Gastrocnemius medialis (tissue), 4 donors: Measurements from ENCODE around the gene FOSB. TPM values are rescaled to one million over a fixed set of nuclear protein-coding genes. Genes with fewer than 3 reads are reported as not detected.
A peak's percentile ranks its signal among the peaks of the same experiment; 100 is the strongest.

Experiments
- ATAC-seq, 2 donors: fragments of 150-250 bp; one replicate each; pipeline ENCODE4 v1.9.1; 2016
- DNase-seq, 2 donors: peaks; one replicate each; pipeline ENCODE4 v3.0.0-alpha.2; 2019
- H3K27ac ChIP-seq, 4 donors: fragments of 200-600 bp; sonication (generic); 1 replicate in 1 of 4; 2 replicates in 3 of 4; pipeline ENCODE4 v1.5.1; 2016 to 2018; ENCODE audit warnings: mild to moderate bottlenecking in 2 of 4, moderate library complexity in 1 of 4
- H3K27me3 ChIP-seq, 3 donors: fragments of 200-600 bp; sonication (generic) in 2 of 3; 1 replicate in 1 of 3; 2 replicates in 2 of 3; pipeline versions ENCODE4 v1.5.1 to v1.6.0; 2016 to 2019; ENCODE audit warnings: mild to moderate bottlenecking in 1 of 3, moderate library complexity in 1 of 3
- H3K36me3 ChIP-seq, 2 donors: fragments of 200-600 bp; sonication (generic) in 1 of 2; one replicate each; pipeline ENCODE4 v1.5.1; 2017 to 2018
- H3K4me1 ChIP-seq, 2 donors: fragments of 200-600 bp; sonication (generic) in 1 of 2; one replicate each; pipeline ENCODE4 v1.5.1; 2016 to 2017; ENCODE audit warnings: mild to moderate bottlenecking in 2 of 2
- H3K4me3 ChIP-seq, 4 donors: fragments of 200-600 bp; sonication (generic) in 3 of 4; 1 replicate in 1 of 4; 2 replicates in 3 of 4; pipeline ENCODE4 v1.5.1; 2016 to 2019; ENCODE audit warnings: mild to moderate bottlenecking in 2 of 4
- H3K9me3 ChIP-seq, 3 donors: fragments of 200-600 bp; sonication (generic) in 2 of 3; 1 replicate in 1 of 3; 2 replicates in 2 of 3; pipeline ENCODE4 v1.5.1; 2016 to 2019
- CTCF ChIP-seq, 5 experiments: fragments of 450-650 bp in 3 of 5; fragments of 200-600 bp in 2 of 5; sonication (generic) in 2 of 5; IDR thresholded peaks in 4 of 5; conservative IDR thresholded peaks in 1 of 5; 1 replicate in 4 of 5; 2 replicates in 1 of 5; pipeline ENCODE4 v1.5.1; 2016 to 2019; ENCODE audit warnings: antibody characterized with exemption in 5 of 5, mild to moderate bottlenecking in 3 of 5, moderate library complexity in 3 of 5
- POLR2A ChIP-seq, 2 donors: fragments of 450-650 bp; IDR thresholded peaks; one replicate each; pipeline ENCODE4 v1.6.1; 2017; ENCODE audit warnings: antibody characterized with exemption in 2 of 2, mild to moderate bottlenecking in 2 of 2, moderate library complexity in 2 of 2
- in situ Hi-C, 4 donors: fragments of 200-750 bp; cut with MboI; loops; one replicate each; pipeline versions ENCODE4 v1.15.0 to v1.8.0; 2017; ENCODE audit warnings: low sequenced_read_pairs in 4 of 4
- intact Hi-C: fragments of 100-400 bp; cut with DNase I; formaldehyde crosslinking; loops from one replicate; pipeline ENCODE4 v1.15.1; 2023; ENCODE audit warnings: low total_unique reads
- total RNA-seq, 4 donors: library from RNA; depleted of rRNA; stranded (reverse); fragments of >200 nt; gene quantifications; one replicate each; pipeline versions ENCODE4 v1.1.0 to v1.2.3, GENCODE V29; 2016

FOSB gene
- total RNA-seq, 4 donors from 2014 or later = 0.17 to 1.8 (median 1.6) TPM; not detected in 1

GRCh38 chr19:45437328-45437727, 30.5 kb upstream of the FOSB start:
- DNase-seq = no peak
- no peak for ATAC-seq
- Histone ChIP-seq H3K4me3 (no peak overlapping the region), H3K9me3 (no peaks in the 10 kb centered on the region), H3K27me3 (no peaks in the 10 kb centered on the region), H3K36me3 (no peaks in the 10 kb centered on the region), H3K4me1 (peaks cover 7% of the 10 kb centered on the region in 2 donors), H3K27ac (no peak overlapping the region)
- intact Hi-C loops (no loop called here), in situ Hi-C loops (loop anchor here in 3 of 4 donors (5.0 kb wide), 2 partner anchors 40 to 45 kb away; no protein-coding TSS in a partner anchor)
- no peak for TF ChIP-seq POLR2A (IDR thresholded peaks at IDR 0.05)

- intact Hi-C loops (loop anchor here (1.0 kb wide), 1 partner anchor 39 kb away; no protein-coding TSS in a partner anchor), in situ Hi-C loops (loop anchor here in 3 of 4 donors (5.0 kb wide), 2 partner anchors 38 to 43 kb away; no protein-coding TSS in a partner anchor)
- TF ChIP-seq POLR2A (IDR thresholded peaks at IDR 0.05) = no peak
- TF ChIP-seq CTCF (IDR thresholded peaks at IDR 0.05 in 4 of 5, conservative IDR thresholded peaks at IDR 0.05 in 1 of 5) = no peak
- no peaks in the 10 kb centered on the region for H3K36me3 ChIP-seq
- H3K27ac ChIP-seq = peak overlapping the region; percentile 89 to 98 (median 98)
- ATAC-seq (no peak), DNase-seq (no peak)
- no peaks in the 10 kb centered on the region for H3K9me3 ChIP-seq
- peaks cover 7 to 17% of the 10 kb centered on the region in 2 donors for H3K4me1 ChIP-seq
- H3K27me3 ChIP-seq = no peaks in the 10 kb centered on the region
- H3K4me3 ChIP-seq = peak overlapping the region; percentile 58 to 91 (median 66)
These were observed 28.6 kb upstream of the FOSB start for GRCh38 chr19:45439190-45439568.

GRCh38 chr19:45439569-45440258, 28.1 kb upstream of the FOSB start:
- no peaks in the 10 kb centered on the region for H3K36me3 ChIP-seq
- peak; percentile 80 to 90 for DNase-seq
- H3K27me3 ChIP-seq = no peaks in the 10 kb centered on the region
- no peaks in the 10 kb centered on the region for H3K9me3 ChIP-seq
- peak overlapping the region; percentile 58 to 91 (median 66) for H3K4me3 ChIP-seq
- in situ Hi-C loops (loop anchor here (5.0 kb wide), 2 partner anchors 38 to 43 kb away; no protein-coding TSS in a partner anchor), intact Hi-C loops (loop anchor here (1.0 kb wide), 1 partner anchor 39 kb away; no protein-coding TSS in a partner anchor)
- ATAC-seq = peak; percentile 80
- peak overlapping the region; percentile 89 to 98 (median 98) for H3K27ac ChIP-seq
- H3K4me1 ChIP-seq = peaks cover 11 to 22% of the 10 kb centered on the region in 2 donors
- TF ChIP-seq POLR2A (IDR thresholded peaks at IDR 0.05) = peak; percentile 55 to 79
- peak; percentile 98 to 100 (median 100) for TF ChIP-seq CTCF (IDR thresholded peaks at IDR 0.05 in 4 of 5, conservative IDR thresholded peaks at IDR 0.05 in 1 of 5)

- TF ChIP-seq POLR2A (IDR thresholded peaks at IDR 0.05) (no peak), CTCF (IDR thresholded peaks at IDR 0.05 in 4 of 5, conservative IDR thresholded peaks at IDR 0.05 in 1 of 5) (no peak)
- ATAC-seq (no peak), DNase-seq (no peak)
- Histone ChIP-seq H3K27ac (peak overlapping the region; percentile 89 to 98 (median 98)), H3K9me3 (no peaks in the 10 kb centered on the region), H3K27me3 (no peaks in the 10 kb centered on the region), H3K4me1 (peaks cover 15 to 27% of the 10 kb centered on the region in 2 donors), H3K36me3 (no peaks in the 10 kb centered on the region), H3K4me3 (peak overlapping the region; percentile 58 to 91 (median 66))
- in situ Hi-C loops (loop anchor here in 1 of 4 donors (5.0 kb wide), 1 partner anchor 37 kb away; no protein-coding TSS in a partner anchor), intact Hi-C loops (no loop called here)
These were observed 27.5 kb upstream of the FOSB start for GRCh38 chr19:45440259-45440638.
